Measurements from ENCODE around the gene ZNF688.
A peak's percentile ranks its signal among the peaks of the same experiment; 100 is the strongest.
"Not testable (repeated sequence)": the region's sequence is repeated elsewhere in the genome, so short reads cannot be mapped to it uniquely, and the experiment has no call there.

ZNF688 gene

DNA sequence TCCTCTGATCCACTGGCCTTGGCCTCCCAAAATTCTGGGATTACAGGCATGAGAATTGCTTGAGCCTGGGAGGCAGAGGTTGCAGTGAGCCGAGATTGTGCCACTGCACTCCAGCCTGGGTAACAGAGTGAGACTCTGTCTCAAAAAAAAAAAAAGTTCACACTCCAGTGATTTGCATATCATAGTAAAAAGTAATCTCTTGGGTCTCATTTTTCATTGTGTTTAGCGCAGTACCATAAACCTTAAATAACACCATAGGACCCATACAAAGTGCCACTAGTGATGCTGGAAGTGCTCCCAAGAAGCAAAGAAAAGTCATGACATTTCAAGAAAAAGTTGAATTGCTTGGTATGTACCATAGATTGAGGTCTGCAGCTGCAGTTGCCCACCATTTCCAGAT lies 18.1 kb upstream of the ZNF688 start:
- in situ Hi-C loops (cut with MboI; ENCODE audit: low pct_unique_long_range_greater_than_20kb, low sequenced_read_pairs), result not testable (repeated sequence)

DNA sequence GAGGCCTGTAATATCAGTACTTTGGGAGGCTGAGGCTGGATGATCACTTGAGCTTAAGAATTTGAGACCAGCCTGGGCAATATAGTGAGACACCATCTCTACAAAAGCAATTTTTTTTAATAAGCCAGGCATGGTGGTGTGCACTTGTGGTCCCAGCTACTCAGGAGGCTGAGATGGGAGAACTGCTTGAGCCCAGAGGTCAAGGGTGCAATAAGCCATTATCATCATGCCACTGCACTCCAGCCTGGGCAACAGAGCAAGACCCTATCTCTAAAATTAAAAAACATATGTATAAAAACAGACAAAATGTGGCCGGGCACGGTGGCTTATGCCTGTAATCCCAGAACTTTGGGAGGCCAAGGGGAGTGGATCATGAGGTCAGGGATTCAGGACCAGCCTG lies 17.1 kb upstream of the ZNF688 start:
- in situ Hi-C loops (cut with MboI; ENCODE audit: low pct_unique_long_range_greater_than_20kb, low sequenced_read_pairs), result no loop called here
- no peak for DNase-seq

More for the DNA sequence above, 18.1 kb upstream of the ZNF688 start:
- DNase-seq, result not testable (repeated sequence)

DNA sequence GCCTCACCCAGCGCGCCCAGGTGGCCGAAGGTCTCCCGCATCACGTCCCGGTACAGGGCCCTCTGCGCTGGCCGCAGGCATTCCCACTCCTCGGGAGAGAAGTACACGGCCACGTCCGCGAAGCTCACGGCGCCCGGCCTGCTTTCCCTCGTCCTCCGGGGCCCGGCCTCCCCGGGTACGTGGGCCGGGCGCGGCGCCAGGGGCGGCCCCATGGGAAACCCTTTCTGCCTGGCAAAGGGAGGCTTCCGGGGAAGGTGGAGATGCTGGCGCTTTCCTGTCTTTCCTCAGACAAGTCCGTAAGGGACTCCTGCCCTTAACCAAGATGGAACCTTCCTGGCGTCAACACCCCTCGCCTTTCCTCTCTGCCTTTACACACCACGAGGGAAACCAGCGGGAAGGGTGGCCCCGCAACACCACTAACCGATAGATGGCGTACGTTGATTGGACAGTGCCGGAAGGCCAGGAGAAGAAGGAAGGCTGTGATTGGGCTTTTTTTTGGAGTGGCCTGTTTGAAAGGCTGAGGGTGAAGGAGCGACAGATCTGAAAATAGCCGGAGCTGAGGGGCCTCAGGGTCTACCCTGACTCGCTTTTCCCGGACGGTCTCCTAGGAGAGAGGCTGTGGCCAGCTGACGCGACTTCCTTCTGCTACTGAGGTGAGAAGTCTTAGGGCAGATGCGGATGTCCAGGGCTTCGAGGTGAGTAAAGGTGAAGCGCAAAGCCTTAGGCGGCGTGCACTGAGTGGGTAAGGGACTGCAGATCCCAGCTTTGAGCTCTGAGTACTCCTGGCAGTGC lies 14.1 kb upstream of the ZNF688 start, which contains the start of gene ZNF785:
Gene ZNF785 (minus strand): TSS at position 298 of the 792 bp plus-strand sequence. CDS start 86 bp downstream, at position 212.
- in situ Hi-C loops (cut with MboI; ENCODE audit: low pct_unique_long_range_greater_than_20kb, low sequenced_read_pairs), result no loop called here
- no peak for DNase-seq

DNA sequence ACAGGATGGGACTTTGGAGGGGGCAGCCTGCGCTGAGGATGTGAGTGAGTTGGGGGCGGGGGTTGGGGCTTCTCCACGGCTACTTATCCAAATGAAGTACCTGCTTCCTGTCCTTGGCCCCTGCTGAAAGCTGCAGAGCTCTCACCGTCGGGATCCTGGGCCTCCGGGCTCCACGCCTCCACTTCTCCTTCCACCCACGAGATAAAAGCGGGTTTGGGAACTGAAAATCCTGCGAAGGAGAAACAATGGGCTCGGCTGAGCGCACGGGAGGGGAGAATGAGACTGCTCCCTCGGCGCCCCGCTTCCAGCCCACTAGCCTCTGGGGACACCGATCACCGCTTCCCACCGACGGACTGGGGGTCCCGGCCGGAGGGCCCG lies 13.5 kb upstream of the ZNF688 start:
- no peak for DNase-seq
- in situ Hi-C loops (cut with MboI; ENCODE audit: low pct_unique_long_range_greater_than_20kb, low sequenced_read_pairs), result no loop called here

DNA sequence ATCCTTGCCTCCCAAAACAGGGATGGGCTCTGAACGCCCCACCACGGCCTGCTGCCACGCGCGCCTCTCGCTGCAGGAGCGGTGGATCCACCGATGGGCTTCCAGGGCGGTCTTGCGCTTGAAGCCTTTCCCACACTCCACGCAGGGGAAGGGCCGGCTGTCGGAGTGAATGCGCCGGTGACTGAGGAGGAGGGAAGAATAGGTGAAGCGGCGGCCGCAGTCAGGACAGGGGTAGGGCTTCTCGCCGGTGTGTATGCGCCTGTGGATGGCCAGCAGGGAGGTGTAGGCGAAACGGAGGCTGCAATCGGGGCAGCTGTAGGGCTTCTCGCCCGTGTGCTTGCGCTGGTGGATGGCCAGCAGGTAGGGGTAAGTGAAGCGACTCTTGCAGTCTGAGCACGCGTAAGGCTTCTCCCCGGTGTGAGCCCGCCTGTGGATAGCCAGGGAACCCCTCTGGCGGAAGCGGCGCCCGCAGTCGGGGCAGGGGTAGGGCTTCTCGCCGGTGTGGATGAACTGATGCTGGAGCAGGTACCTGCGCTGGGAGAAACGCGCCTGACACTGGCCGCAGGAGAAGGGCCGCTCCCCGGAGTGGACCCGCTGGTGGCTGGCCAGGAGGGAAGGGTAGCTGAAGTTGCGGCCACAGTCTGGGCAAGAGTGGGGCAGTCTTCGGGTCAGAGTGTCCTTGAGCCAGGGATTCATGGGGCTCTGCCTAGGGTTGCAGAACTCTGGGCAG lies 11.3 kb upstream of the ZNF688 start:
- no peak for DNase-seq
- in situ Hi-C loops (cut with MboI; ENCODE audit: low pct_unique_long_range_greater_than_20kb, low sequenced_read_pairs), result no loop called here

DNA sequence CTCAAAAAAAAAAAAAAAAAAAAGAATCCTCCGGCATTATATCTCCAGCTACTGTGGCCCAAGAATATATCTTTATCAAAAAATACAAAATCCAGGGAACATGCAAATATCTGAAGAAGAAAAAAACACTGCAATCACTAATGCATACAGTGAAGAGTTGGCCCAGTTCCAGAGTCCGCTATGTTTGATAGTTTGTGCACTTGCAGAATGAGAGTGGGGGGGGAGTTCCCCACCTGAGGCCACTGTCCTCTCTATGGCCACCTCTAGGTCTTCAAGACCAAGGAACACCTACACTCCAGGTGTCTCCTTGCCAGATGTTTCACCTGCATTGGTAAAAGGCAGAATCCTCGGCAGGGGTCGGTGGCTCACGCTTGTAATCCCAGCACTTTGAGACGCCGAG lies 9.9 kb upstream of the ZNF688 start:
- in situ Hi-C loops (cut with MboI; ENCODE audit: low pct_unique_long_range_greater_than_20kb, low sequenced_read_pairs), result no loop called here
- no peak for DNase-seq

DNA sequence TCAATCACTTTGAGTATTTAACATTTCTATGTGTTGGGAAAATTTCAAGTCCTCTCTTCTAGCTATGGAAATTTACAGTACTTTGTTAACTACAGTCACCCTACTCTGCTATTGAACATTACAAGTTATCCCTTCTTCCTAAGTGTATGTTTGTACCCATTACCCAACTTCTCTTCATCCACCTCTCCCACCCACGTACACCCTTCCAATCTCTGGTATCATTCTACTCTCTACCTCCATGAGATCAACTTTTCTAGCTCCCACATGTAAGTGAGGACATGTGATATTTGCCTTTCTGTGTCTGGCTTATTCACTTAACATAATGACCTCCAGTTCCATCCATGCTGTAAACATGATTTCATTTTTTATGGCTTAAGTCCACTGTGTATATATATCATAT lies 3.2 kb upstream of the ZNF688 start:
- in situ Hi-C loops (cut with MboI; ENCODE audit: low pct_unique_long_range_greater_than_20kb, low sequenced_read_pairs), result no loop called here
- DNase-seq, result no peak

DNA sequence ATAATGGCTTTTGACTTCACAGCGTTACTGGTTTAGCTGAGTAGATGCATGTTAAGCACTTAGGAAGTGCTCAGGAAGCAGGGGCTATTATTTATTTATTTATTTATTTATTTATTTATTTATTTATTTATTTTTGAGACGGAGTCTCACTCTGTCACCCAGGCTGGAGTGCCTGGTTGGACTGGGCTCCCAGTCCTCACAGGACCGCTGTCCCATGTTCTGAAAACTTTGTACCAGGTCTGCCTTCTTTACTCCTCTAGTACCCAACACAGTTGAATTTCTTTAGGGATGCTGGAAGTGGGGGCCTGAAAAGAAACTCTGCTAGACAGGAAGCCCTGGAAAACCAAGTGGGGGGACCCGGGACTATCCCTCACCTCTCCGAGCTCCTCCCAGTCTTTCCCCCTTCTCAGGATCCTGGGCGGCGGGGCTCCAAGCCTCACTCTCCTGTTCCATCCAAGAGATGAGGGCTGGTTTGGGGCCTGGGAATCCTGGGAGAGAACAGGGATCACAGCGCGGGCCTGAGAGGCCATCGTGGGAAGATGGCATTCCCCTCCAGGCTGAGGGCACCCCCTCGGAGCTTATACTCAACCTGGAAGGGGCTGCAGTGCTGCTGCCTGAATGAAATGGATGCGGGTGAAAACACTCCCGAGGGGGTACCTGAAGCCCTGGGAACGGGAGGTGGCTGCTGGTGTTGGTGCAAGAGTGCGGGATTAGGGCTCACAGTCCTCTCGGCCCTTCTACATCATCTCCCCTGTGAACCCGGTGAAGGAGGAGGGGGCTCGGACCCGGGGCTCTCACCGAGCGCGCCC lies 674 bp downstream of the ZNF688 start:
- no peak for DNase-seq
- in situ Hi-C loops (cut with MboI; ENCODE audit: low pct_unique_long_range_greater_than_20kb, low sequenced_read_pairs), result no loop called here

DNA sequence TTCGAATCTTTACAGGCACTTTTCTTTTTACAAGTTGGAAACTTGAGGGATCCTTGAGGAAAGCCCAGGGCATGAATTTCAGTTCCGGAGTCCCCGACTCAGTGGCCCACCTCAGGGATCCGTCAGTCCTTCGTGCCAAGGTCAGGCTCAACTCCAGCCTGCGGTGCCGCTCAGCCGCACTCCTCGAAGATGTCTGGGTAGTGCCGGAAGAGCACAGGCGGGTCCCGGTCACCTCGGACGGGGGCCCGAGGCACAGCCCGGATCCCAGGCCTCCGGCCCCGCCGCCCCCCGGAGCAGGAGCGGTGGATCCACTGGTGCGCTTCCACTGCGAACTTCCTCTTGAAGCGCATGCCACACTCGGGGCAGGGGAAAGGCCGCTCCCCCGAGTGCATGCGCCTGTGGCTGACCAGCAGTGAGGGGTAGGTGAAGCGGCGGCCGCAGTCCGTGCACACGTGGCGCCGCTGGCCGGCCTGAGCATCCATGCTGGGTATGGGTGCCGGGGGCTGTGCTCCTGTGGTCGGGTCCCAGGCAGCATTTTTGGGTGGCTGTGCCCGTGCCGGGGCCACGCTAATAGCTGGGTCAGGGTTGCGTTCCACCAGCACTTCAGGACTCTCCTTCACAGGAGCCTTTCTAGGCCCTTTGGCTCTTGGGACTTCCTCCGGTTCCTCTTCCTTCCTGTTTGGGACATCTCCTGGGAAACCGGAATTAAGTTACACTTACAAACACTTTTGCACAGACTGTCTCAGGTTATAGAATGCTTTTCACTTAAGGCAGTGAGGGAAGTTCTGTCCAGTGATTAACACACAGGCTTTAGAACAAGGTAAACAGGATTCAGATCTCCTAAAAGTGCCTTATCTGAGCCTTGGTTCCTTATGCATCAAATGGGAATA lies 1.5 kb downstream of the ZNF688 start:
- DNase-seq, result no peak
- in situ Hi-C loops (cut with MboI; ENCODE audit: low pct_unique_long_range_greater_than_20kb, low sequenced_read_pairs), result no loop called here

DNA sequence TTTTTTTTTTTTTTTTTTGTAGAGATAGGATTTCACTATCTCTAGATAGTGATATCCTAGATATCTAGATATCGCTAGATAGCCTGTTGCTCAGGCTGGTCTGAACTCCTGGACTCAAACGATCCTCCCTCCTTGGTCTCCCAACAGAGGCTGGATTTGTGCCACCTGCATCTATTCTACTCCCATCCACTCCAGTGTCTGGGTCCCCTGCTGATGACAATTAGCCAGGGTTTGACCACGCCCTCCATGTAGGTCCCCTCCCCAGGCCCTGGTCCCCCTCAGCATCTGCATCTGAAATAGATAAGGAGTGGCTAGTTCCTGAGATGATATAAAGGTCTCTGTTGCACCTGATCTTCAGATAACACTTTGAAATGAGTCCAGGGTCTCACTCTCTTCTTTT lies 2.2 kb downstream of the ZNF688 start:
- in situ Hi-C loops (cut with MboI; ENCODE audit: low pct_unique_long_range_greater_than_20kb, low sequenced_read_pairs), result no loop called here
- DNase-seq, result no peak

DNA sequence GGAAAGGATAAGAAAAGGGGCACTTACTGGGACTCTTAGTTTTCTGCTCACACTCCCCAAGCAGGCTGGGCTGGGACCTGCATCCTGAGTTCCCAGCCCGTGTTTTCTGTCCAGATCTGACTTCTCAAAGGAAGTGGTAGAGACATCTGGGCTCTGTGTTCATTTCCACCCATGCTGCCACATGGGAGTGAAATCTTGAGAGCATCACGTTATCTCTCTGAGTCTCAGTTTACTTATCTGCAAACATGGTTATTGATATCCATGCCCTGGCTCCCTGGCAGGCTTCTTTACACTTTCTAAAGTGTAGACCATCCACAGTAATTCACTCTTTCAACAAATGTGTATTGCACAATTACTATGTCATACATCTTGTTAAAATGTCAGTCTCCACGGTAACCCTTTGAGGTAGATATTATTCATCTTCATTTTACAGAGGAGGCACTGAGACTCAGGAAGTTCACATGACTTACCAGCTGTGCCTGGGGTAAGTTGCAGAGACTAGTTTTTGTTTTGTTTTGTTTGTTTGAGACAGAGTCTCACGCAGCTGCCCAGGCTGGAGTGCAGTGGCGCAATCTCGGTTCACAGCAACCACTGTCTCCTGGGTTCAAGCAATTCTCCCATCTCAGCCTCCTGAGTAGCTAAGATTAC lies 3.4 kb downstream of the ZNF688 start:
- DNase-seq, result peak; percentile 85
- in situ Hi-C loops (cut with MboI; ENCODE audit: low pct_unique_long_range_greater_than_20kb, low sequenced_read_pairs), result no loop called here

DNA sequence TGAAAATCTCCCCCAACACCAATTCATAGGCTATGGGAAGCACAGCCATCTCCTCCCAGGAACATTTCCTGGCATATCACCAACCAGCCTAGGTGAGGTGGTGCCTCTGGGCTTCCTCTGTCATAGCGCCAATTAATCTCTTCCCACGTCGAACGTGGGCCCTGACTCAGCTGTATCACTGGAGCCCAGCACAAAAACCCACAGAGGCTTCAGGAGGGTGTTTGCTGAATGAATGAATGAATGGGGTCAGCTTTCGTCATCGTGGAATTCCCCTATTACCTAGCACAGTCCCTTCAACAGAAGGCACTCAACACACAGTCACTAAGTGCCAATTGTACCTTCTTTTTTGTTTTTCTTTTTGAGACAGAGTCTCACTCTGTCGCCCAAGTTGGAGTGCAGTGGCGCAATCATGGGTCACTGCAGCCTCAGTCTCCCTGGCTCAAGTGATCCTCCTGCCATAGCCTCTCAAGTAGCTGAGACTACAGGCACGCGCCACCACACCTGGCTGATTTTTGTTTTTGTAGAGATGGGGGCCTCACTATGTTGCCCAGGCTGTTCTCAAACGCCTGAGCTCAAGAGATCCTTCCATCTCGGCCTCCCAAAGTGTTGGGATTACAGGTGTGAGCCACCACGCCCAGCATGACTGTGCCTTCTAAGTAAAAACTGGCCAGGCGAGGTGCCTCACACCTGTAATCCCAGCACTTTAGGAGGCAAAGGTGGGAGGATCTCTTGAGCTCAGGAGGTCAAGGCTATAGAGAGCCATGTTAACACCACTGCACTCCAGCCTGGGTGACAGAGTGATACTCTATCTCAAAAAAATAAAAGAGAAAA lies 4.1 kb downstream of the ZNF688 start:
- in situ Hi-C loops (cut with MboI; ENCODE audit: low pct_unique_long_range_greater_than_20kb, low sequenced_read_pairs), result no loop called here
- DNase-seq, result no peak

DNA sequence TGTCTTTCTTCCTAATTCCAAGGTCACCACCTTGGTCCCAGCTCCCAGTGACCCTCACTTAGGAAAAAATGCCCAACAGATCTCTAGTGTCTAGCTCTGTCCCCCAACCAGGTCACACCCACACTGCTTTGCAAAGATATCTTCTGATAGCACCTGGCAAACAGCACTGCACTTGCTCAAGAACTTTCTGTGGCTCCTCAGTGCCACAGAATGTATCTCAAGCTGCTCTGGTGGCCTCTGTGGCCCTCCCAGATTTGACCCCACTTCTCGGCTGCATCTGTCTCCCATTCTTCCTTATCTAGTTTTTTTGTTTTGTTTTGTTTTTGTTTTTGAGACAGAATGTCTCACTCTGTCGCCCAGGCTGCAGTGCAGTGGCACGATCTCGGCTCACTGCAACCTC lies 5.0 kb downstream of the ZNF688 start:
- in situ Hi-C loops (cut with MboI; ENCODE audit: low pct_unique_long_range_greater_than_20kb, low sequenced_read_pairs), result no loop called here
- DNase-seq, result no peak

DNA sequence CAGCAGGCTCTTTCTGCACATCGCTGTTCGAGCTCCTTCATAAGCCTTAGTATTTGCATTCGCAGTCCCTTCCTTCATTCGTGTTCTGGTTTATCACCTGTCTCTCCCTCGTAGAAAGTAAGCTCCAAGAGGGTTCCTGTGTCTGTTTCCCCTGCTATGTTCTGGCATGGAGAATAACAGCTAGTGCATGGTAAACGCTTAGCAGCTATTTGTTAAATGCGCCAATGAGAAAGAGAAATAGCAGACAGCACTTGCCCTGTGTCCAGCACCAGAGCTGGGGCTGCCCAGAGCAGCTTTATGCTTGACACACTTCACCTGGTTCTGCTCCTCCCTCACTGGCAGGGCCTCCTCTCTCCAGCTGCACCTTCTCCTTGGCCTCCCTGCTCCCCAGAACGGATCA lies 5.5 kb downstream of the ZNF688 start:
- in situ Hi-C loops (cut with MboI; ENCODE audit: low pct_unique_long_range_greater_than_20kb, low sequenced_read_pairs), result no loop called here
- no peak for DNase-seq

DNA sequence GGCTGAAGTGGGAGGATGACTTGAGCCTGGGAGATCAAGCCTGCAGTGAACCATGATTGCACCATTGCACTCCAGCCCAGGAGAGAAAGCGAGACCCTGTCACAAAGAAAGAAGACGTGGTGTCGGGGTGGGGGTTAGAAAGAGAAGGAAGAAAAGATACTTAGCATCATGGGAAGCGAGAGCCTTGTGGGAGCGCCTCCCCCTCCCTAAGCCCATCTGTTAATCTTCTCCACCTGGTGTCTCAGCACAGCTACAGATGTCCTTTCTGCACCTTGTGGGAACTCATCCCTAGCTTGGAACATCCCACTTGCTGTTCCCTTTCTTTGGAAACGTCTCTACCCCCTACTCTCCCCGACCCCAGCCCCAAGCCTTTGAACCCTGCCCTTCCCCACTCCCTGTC lies 6.0 kb downstream of the ZNF688 start:
- DNase-seq, result no peak
- in situ Hi-C loops (cut with MboI; ENCODE audit: low pct_unique_long_range_greater_than_20kb, low sequenced_read_pairs), result no loop called here

DNA sequence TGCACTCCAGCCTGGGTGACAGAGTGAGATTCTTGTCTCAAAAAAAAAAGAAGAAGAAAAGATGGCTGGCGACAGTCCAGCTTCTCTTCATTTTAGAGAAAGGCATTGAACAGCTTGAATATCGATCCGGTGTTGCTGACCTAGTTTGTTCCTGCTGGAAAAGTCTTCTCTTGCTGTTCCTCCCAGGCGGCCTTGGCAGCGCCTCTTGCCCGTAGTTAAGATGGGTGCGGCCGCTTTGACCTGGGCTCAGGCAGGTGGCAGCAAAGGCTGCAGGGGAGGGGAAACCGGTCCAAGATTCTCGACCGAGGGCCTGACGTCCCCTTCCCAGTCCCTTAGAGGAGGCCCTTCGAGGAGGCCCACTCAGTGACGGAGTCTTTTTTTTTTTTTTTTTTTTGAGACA lies 9.5 kb downstream of the ZNF688 start:
- in situ Hi-C loops (cut with MboI; ENCODE audit: low pct_unique_long_range_greater_than_20kb, low sequenced_read_pairs), result no loop called here
- DNase-seq, result no peak

DNA sequence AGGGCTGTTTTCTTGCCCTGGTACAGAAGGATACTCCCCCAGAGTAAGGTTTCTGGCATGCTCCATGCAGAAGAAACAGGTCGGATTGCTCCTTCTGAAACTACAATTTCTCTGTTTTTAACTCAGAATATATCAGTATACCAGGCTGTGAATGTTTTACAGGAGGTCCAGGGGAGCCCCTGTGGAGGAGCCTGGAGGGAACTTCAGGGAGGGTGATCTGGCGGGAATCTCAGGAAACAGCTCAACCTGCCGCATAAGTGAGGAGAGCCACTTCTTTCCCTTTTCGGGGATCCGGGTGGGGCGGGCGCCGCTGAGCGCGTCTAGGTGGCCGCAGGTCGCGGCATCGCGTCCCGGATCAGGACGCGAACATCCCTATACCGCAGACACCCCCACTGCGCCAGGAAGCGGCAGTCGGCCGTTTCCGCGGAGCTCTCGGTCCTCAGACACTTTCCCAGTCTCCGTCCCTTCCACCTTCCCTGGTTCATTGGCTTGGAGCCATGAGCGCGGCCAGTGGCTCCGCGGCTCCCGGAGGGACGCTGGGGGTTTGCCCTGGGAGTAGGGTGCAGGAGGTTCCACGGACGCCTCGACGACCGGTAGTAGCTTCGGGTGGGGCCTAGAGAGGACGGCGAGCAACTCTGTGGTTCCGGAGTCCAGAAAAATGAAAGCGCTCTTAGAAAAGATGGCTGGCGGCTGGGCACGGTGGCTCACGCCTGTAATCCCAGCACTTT lies 10.3 kb downstream of the ZNF688 start:
- in situ Hi-C loops (cut with MboI; ENCODE audit: low pct_unique_long_range_greater_than_20kb, low sequenced_read_pairs), result no loop called here
- peak; percentile 50 for DNase-seq

All from KBM-7 (cell line).